WTC11 (cell line): ENCODE results near the gene DOCK1. TPM values are rescaled to one million over a fixed set of nuclear protein-coding genes. Genes with fewer than 3 reads are reported as not detected.

ENCODE experiments used
- ATAC-seq: fragments of 200-7000 bp; cut with Tn5 transposase; 2 replicates; pipeline ENCODE4 v1.10.0; 2021; ENCODE audit warnings: mild to moderate bottlenecking, moderate library complexity
- CTCF ChIA-PET: fragments of 300-600 bp; sonication (Branson Sonifier 250); formaldehyde crosslinking; loops from one replicate; lab custom pipeline; 2021; ENCODE audit warnings: antibody characterized with exemption; lab: Charles Lee
- POLR2A ChIA-PET: fragments of 350-600 bp; sonication (Branson Sonifier 250); formaldehyde crosslinking; loops from one replicate; lab custom pipeline; 2021; ENCODE audit warnings: antibody characterized with exemption; lab: Charles Lee
- DNase-seq: peaks from one replicate; pipeline ENCODE4 v3.0.0; 2021; ENCODE audit warnings: low spot score
- H3K27ac Mint-ChIP-seq: 2 replicates; pipeline ENCODE4 v1.8.0; 2021; ENCODE audit warnings: mixed read lengths
- H3K27me3 Mint-ChIP-seq: 2 replicates; pipeline ENCODE4 v1.8.0; 2021; ENCODE audit warnings: low read depth, mild to moderate bottlenecking, moderate library complexity, mixed read lengths
- H3K36me3 Mint-ChIP-seq: 2 replicates; pipeline ENCODE4 v1.8.0; 2021; ENCODE audit warnings: mixed read lengths
- H3K4me1 Mint-ChIP-seq: 2 replicates; pipeline ENCODE4 v1.8.0; 2022; ENCODE audit warnings: mixed read lengths
- H3K4me3 Mint-ChIP-seq: 2 replicates; pipeline ENCODE4 v1.8.0; 2021; ENCODE audit warnings: mild to moderate bottlenecking, moderate library complexity, mixed read lengths
- H3K9me3 Mint-ChIP-seq: 2 replicates; pipeline ENCODE4 v1.8.0; 2021; ENCODE audit warnings: mixed read lengths
- ATF3 ChIP-seq: sonication (generic); formaldehyde crosslinking; conservative IDR thresholded peaks from 2 replicates; pipeline ENCODE4 v1.8.1; 2022; ENCODE audit warnings: mild to moderate bottlenecking, missing genetic modification reagents
- GTF2I ChIP-seq: fragments of 250-450 bp; sonication (Bioruptor Pico); conservative IDR thresholded peaks from 2 replicates; pipeline ENCODE4 v1.4.0; 2021; ENCODE audit warnings: mild to moderate bottlenecking
- HMGA2 ChIP-seq: fragments of 250-450 bp; sonication (Bioruptor Pico); IDR thresholded peaks from 2 replicates; pipeline ENCODE4 v1.4.0; 2021; ENCODE audit warnings: mild to moderate bottlenecking, moderate library complexity
- IRF2 ChIP-seq: sonication (generic); formaldehyde crosslinking; IDR thresholded peaks from 2 replicates; pipeline ENCODE4 v1.8.0; 2022; ENCODE audit warnings: low read depth, missing genetic modification reagents, borderline replicate concordance
- MLX ChIP-seq: sonication (generic); formaldehyde crosslinking; IDR thresholded peaks from 2 replicates; pipeline ENCODE4 v1.8.1; 2023; ENCODE audit warnings: mild to moderate bottlenecking, missing genetic modification reagents, moderate library complexity
- MXD4 ChIP-seq: fragments of 250-450 bp; sonication (Bioruptor Pico); IDR thresholded peaks from 2 replicates; pipeline ENCODE4 v1.8.0; 2021; ENCODE audit warnings: mild to moderate bottlenecking, moderate library complexity, borderline replicate concordance
- NR2C2 ChIP-seq: sonication (generic); formaldehyde crosslinking; IDR thresholded peaks from 2 replicates; pipeline ENCODE4 v1.8.0; 2022; ENCODE audit warnings: mild to moderate bottlenecking, missing genetic modification reagents
- NR3C1 ChIP-seq: sonication (generic); formaldehyde crosslinking; conservative IDR thresholded peaks from 2 replicates; pipeline ENCODE4 v1.8.1; 2023; ENCODE audit warnings: low read depth, mild to moderate bottlenecking, missing genetic modification reagents
- OVOL2 ChIP-seq: fragments of 250-450 bp; sonication (Bioruptor Pico); IDR thresholded peaks from 2 replicates; pipeline ENCODE4 v1.9.0; 2021; ENCODE audit warnings: mild to moderate bottlenecking, borderline replicate concordance
- PRDM15 ChIP-seq: sonication (generic); formaldehyde crosslinking; IDR thresholded peaks from 2 replicates; pipeline ENCODE4 v1.8.0; 2022; ENCODE audit warnings: missing genetic modification reagents
- SMAD4 ChIP-seq: sonication (generic); formaldehyde crosslinking; IDR thresholded peaks from 2 replicates; pipeline ENCODE4 v1.8.0; 2022; ENCODE audit warnings: mild to moderate bottlenecking, missing genetic modification reagents
- SOX15 ChIP-seq: fragments of 250-450 bp; sonication (Bioruptor Pico); IDR thresholded peaks from 2 replicates; pipeline ENCODE4 v1.9.0; 2021; ENCODE audit warnings: mild to moderate bottlenecking
- TCF7 ChIP-seq: sonication (generic); formaldehyde crosslinking; IDR thresholded peaks from 2 replicates; pipeline ENCODE4 v1.8.0; 2022; ENCODE audit warnings: mild to moderate bottlenecking, low read depth, missing genetic modification reagents, moderate library complexity
- TP53 ChIP-seq: sonication (generic); formaldehyde crosslinking; IDR thresholded peaks from 2 replicates; pipeline ENCODE4 v1.8.1; 2023; ENCODE audit warnings: mild to moderate bottlenecking, missing genetic modification reagents
- ZNF121 ChIP-seq: sonication (generic); formaldehyde crosslinking; IDR thresholded peaks from 2 replicates; pipeline ENCODE4 v1.8.0; 2023; ENCODE audit warnings: missing genetic modification reagents
- ZNF138 ChIP-seq: sonication (generic); formaldehyde crosslinking; conservative IDR thresholded peaks from 2 replicates; pipeline ENCODE4 v1.8.1; 2022; ENCODE audit warnings: mild to moderate bottlenecking, moderate library complexity, missing genetic modification reagents
- ZNF219 ChIP-seq: sonication (generic); formaldehyde crosslinking; IDR thresholded peaks from 2 replicates; pipeline ENCODE4 v1.8.0; 2023; ENCODE audit warnings: missing genetic modification reagents, mild to moderate bottlenecking, borderline replicate concordance
- total RNA-seq: library from RNA; stranded (reverse); gene quantifications from 3 replicates; pipeline ENCODE4 v1.2.3, GENCODE V29; 2021
- TF ChIP-seq, protein P1 (sequence below): sonication (generic); formaldehyde crosslinking; IDR thresholded peaks from 2 replicates; pipeline ENCODE4 v1.8.0; 2023; ENCODE audit warnings: mild to moderate bottlenecking, missing genetic modification reagents
- TF ChIP-seq, protein P2 (sequence below): sonication (generic); formaldehyde crosslinking; IDR thresholded peaks from 2 replicates; pipeline ENCODE4 v1.8.1; 2023; ENCODE audit warnings: mild to moderate bottlenecking, missing genetic modification reagents, moderate library complexity
- TF ChIP-seq, protein P3 (sequence below): sonication (generic); formaldehyde crosslinking; IDR thresholded peaks from 2 replicates; pipeline ENCODE4 v1.8.0; 2022; ENCODE audit warnings: mild to moderate bottlenecking, missing genetic modification reagents

Gene DOCK1
- total RNA-seq, 1 experiment from 2014 or later, result 52.1 TPM

DNA sequence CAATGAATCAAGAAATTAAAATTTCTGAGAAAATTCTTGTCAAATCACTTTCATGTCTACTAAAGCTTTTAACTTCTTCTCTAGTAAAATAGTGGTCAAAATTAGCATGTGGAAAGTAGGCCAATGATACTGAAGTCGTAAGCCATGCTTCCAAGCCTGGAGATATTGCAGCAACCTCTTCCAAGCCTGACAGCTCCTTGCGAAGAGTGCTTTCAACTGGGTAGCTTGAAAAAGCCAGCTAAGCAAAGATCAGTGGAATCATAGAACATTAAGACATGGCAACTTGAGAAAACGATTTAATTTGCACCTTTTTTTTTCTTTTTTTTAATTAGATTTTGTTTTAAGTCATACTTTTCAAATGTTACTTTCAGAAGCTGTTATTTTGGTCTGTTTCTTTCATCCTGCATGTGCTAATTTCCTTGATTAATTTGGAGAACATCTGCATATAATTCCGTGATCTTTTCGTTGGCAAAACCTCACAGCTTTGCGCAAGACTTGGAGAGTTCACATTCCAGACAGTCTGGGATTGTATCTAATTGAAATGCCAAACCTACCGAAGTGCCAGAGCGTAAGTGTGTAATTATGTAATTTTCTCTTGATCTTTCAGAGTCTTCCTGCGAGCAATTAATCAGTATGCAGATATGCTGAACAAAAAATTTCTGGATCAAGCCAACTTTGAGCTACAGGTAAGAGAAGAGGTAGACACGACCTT lies 433.3 kb downstream of the DOCK1 start (continued):
- TF ChIP-seq ZNF138 (CRISPR knock-in tag) (no peak), ATF3 (no peak), ZNF121 (CRISPR knock-in tag) (no peak), MLX (CRISPR knock-in tag) (no peak), SOX15 (CRISPR knock-in tag) (no peak), NR2C2 (CRISPR knock-in tag) (no peak)
- TF ChIP-seq, protein P1, sequence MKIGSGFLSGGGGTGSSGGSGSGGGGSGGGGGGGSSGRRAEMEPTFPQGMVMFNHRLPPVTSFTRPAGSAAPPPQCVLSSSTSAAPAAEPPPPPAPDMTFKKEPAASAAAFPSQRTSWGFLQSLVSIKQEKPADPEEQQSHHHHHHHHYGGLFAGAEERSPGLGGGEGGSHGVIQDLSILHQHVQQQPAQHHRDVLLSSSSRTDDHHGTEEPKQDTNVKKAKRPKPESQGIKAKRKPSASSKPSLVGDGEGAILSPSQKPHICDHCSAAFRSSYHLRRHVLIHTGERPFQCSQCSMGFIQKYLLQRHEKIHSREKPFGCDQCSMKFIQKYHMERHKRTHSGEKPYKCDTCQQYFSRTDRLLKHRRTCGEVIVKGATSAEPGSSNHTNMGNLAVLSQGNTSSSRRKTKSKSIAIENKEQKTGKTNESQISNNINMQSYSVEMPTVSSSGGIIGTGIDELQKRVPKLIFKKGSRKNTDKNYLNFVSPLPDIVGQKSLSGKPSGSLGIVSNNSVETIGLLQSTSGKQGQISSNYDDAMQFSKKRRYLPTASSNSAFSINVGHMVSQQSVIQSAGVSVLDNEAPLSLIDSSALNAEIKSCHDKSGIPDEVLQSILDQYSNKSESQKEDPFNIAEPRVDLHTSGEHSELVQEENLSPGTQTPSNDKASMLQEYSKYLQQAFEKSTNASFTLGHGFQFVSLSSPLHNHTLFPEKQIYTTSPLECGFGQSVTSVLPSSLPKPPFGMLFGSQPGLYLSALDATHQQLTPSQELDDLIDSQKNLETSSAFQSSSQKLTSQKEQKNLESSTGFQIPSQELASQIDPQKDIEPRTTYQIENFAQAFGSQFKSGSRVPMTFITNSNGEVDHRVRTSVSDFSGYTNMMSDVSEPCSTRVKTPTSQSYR (CRISPR knock-in tag), result no peak

GRCh38 chr10:127343821-127344220 lies 438.6 kb downstream of the DOCK1 start:
- ChIA-PET CTCF (interaction anchor here (1.0 to 1.5 kb wide), 2 partner anchors 11 to 100 kb away, joined by 5 read pairs; no protein-coding TSS in a partner anchor), POLR2A (interaction anchor here (0.5 kb wide), 1 partner anchor 876 kb away, joined by 3 read pairs; no protein-coding TSS in a partner anchor)
- Mint-ChIP-seq H3K27ac (no peak overlapping the region), H3K9me3 (no peaks in the 10 kb centered on the region), H3K4me3 (no peak overlapping the region), H3K27me3 (no peaks in the 10 kb centered on the region), H3K36me3 (peaks cover 8% of the 10 kb centered on the region; the same call in 1 of the 2 replicates), H3K4me1 (peaks cover 37% of the 10 kb centered on the region)
- no peak for ATAC-seq
- no peak for DNase-seq
- TF ChIP-seq, protein P2, sequence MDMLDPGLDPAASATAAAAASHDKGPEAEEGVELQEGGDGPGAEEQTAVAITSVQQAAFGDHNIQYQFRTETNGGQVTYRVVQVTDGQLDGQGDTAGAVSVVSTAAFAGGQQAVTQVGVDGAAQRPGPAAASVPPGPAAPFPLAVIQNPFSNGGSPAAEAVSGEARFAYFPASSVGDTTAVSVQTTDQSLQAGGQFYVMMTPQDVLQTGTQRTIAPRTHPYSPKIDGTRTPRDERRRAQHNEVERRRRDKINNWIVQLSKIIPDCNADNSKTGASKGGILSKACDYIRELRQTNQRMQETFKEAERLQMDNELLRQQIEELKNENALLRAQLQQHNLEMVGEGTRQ, result no peak
- TF ChIP-seq ZNF138 (CRISPR knock-in tag), result no peak

DNA sequence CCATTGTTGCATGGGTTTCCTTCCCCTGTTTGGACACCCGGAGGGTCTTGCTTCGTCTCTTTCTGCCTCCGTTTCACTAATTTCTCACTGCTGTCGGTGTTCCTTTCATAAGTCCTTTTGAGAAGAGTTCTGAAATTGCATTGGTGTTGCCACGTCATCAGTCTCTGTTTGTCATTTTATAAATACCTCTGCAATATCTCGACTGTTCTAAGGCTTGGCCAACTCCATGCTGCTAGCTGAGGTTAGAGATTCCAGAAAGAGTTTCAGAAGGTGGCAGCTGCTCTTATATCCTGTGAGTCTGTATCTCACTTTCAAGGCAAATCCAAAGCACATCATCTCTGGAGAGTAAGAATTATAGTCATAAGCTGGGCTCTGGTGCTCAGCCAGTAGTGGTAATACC lies 439.1 kb downstream of the DOCK1 start:
- ChIA-PET CTCF (interaction anchor here (1.5 kb wide), 1 partner anchor 10 kb away, joined by 5 read pairs; no protein-coding TSS in a partner anchor), POLR2A (no interaction called here)
- Mint-ChIP-seq H3K4me3 (no peak overlapping the region), H3K27me3 (no peaks in the 10 kb centered on the region), H3K27ac (no peak overlapping the region), H3K9me3 (no peaks in the 10 kb centered on the region), H3K36me3 (peaks cover 8% of the 10 kb centered on the region; the same call in 1 of the 2 replicates), H3K4me1 (peaks cover 35% of the 10 kb centered on the region)
- no peak for ATAC-seq
- no peak for DNase-seq
- no peak for TF ChIP-seq GTF2I (CRISPR knock-in tag)
- no peak for TF ChIP-seq OVOL2 (CRISPR knock-in tag)
- TF ChIP-seq MXD4 (CRISPR knock-in tag), result no peak
- no peak for TF ChIP-seq NR3C1 (CRISPR knock-in tag)
- TF ChIP-seq, protein P2, result no peak
- TF ChIP-seq NR2C2 (CRISPR knock-in tag), result no peak
- TF ChIP-seq ZNF138 (CRISPR knock-in tag), result no peak
- TF ChIP-seq IRF2, result no peak
- TF ChIP-seq TCF7, result no peak
- no peak for TF ChIP-seq TP53 (CRISPR knock-in tag)
- TF ChIP-seq MLX (CRISPR knock-in tag), result no peak
- no peak for TF ChIP-seq SMAD4 (CRISPR knock-in tag)
- TF ChIP-seq HMGA2 (CRISPR knock-in tag), result no peak
- TF ChIP-seq, protein P3, sequence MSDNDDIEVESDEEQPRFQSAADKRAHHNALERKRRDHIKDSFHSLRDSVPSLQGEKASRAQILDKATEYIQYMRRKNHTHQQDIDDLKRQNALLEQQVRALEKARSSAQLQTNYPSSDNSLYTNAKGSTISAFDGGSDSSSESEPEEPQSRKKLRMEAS (CRISPR knock-in tag), result no peak
- no peak for TF ChIP-seq PRDM15 (CRISPR knock-in tag)
- no peak for TF ChIP-seq ZNF219 (CRISPR knock-in tag)
